ENCODE measurements around the gene KRT85.

The KRT85 gene

GRCh38 chr12:52403561-52403960, 36.3 kb upstream of the KRT85 start:
- Histone ChIP-seq H3K4me3 (ENCODE audit: low read length) (no peak overlapping the region), H3K27me3 (ENCODE audit: control insufficient read depth, insufficient read depth, low read length) (peaks cover 10% of the 10 kb centered on the region), H3K9ac (ENCODE audit: low read length) (no peak overlapping the region), H3K4me1 (ENCODE audit: control insufficient read depth, insufficient read depth, low read length) (no peaks in the 10 kb centered on the region), H3K9me3 (ENCODE audit: control insufficient read depth, low read length) (no peaks in the 10 kb centered on the region), H3K36me3 (ENCODE audit: control insufficient read depth, insufficient read depth, low read length) (no peaks in the 10 kb centered on the region)

GRCh38 chr12:52402873-52403540, 35.7 kb upstream of the KRT85 start:
- Histone ChIP-seq H3K4me1 (ENCODE audit: control insufficient read depth, insufficient read depth, low read length) (no peaks in the 10 kb centered on the region), H3K36me3 (ENCODE audit: control insufficient read depth, insufficient read depth, low read length) (no peaks in the 10 kb centered on the region), H3K27me3 (ENCODE audit: control insufficient read depth, insufficient read depth, low read length) (peaks cover 10% of the 10 kb centered on the region), H3K4me3 (ENCODE audit: low read length) (no peak overlapping the region), H3K9me3 (ENCODE audit: control insufficient read depth, low read length) (no peaks in the 10 kb centered on the region), H3K9ac (ENCODE audit: low read length) (no peak overlapping the region)

GRCh38 chr12:52402377-52402776, 35.1 kb upstream of the KRT85 start:
- H3K4me3 ChIP-seq (ENCODE audit: low read length): no peak overlapping the region
- H3K36me3 ChIP-seq (ENCODE audit: control insufficient read depth, insufficient read depth, low read length): no peaks in the 10 kb centered on the region
- H3K4me1 ChIP-seq (ENCODE audit: control insufficient read depth, insufficient read depth, low read length): no peaks in the 10 kb centered on the region
- no peaks in the 10 kb centered on the region for H3K9me3 ChIP-seq (ENCODE audit: control insufficient read depth, low read length)
- no peak overlapping the region for H3K9ac ChIP-seq (ENCODE audit: low read length)
- peaks cover 7% of the 10 kb centered on the region for H3K27me3 ChIP-seq (ENCODE audit: control insufficient read depth, insufficient read depth, low read length)

- H3K4me1 ChIP-seq (ENCODE audit: control insufficient read depth, insufficient read depth, low read length): no peaks in the 10 kb centered on the region
- H3K36me3 ChIP-seq (ENCODE audit: control insufficient read depth, insufficient read depth, low read length): no peaks in the 10 kb centered on the region
- peaks cover 7% of the 10 kb centered on the region for H3K27me3 ChIP-seq (ENCODE audit: control insufficient read depth, insufficient read depth, low read length)
- no peak overlapping the region for H3K9ac ChIP-seq (ENCODE audit: low read length)
- no peaks in the 10 kb centered on the region for H3K9me3 ChIP-seq (ENCODE audit: control insufficient read depth, low read length)
- no peak overlapping the region for H3K4me3 ChIP-seq (ENCODE audit: low read length)
These were observed 34.6 kb upstream of the KRT85 start for GRCh38 chr12:52401926-52402325.

GRCh38 chr12:52401526-52401925, 34.2 kb upstream of the KRT85 start:
- no peaks in the 10 kb centered on the region for H3K9me3 ChIP-seq (ENCODE audit: control insufficient read depth, low read length)
- no peak overlapping the region for H3K4me3 ChIP-seq (ENCODE audit: low read length)
- no peaks in the 10 kb centered on the region for H3K4me1 ChIP-seq (ENCODE audit: control insufficient read depth, insufficient read depth, low read length)
- peaks cover 7% of the 10 kb centered on the region for H3K27me3 ChIP-seq (ENCODE audit: control insufficient read depth, insufficient read depth, low read length)
- no peak overlapping the region for H3K9ac ChIP-seq (ENCODE audit: low read length)
- H3K36me3 ChIP-seq (ENCODE audit: control insufficient read depth, insufficient read depth, low read length): no peaks in the 10 kb centered on the region

GRCh38 chr12:52400906-52401305, 33.6 kb upstream of the KRT85 start:
- Histone ChIP-seq H3K9me3 (ENCODE audit: control insufficient read depth, low read length) (no peaks in the 10 kb centered on the region), H3K27me3 (ENCODE audit: control insufficient read depth, insufficient read depth, low read length) (peaks cover 7% of the 10 kb centered on the region), H3K4me1 (ENCODE audit: control insufficient read depth, insufficient read depth, low read length) (no peaks in the 10 kb centered on the region), H3K4me3 (ENCODE audit: low read length) (no peak overlapping the region), H3K36me3 (ENCODE audit: control insufficient read depth, insufficient read depth, low read length) (no peaks in the 10 kb centered on the region), H3K9ac (ENCODE audit: low read length) (no peak overlapping the region)

- Histone ChIP-seq H3K9ac (ENCODE audit: low read length) (no peak overlapping the region), H3K4me1 (ENCODE audit: control insufficient read depth, insufficient read depth, low read length) (no peaks in the 10 kb centered on the region), H3K36me3 (ENCODE audit: control insufficient read depth, insufficient read depth, low read length) (no peaks in the 10 kb centered on the region), H3K27me3 (ENCODE audit: control insufficient read depth, insufficient read depth, low read length) (peaks cover 7% of the 10 kb centered on the region), H3K9me3 (ENCODE audit: control insufficient read depth, low read length) (no peaks in the 10 kb centered on the region), H3K4me3 (ENCODE audit: low read length) (no peak overlapping the region)
These were observed 32.5 kb upstream of the KRT85 start for GRCh38 chr12:52399756-52400155.

- Histone ChIP-seq H3K4me1 (ENCODE audit: control insufficient read depth, insufficient read depth, low read length) (peaks cover 6% of the 10 kb centered on the region), H3K27me3 (ENCODE audit: control insufficient read depth, insufficient read depth, low read length) (peaks cover 5% of the 10 kb centered on the region), H3K9ac (ENCODE audit: low read length) (no peak overlapping the region), H3K4me3 (ENCODE audit: low read length) (no peak overlapping the region), H3K36me3 (ENCODE audit: control insufficient read depth, insufficient read depth, low read length) (no peaks in the 10 kb centered on the region), H3K9me3 (ENCODE audit: control insufficient read depth, low read length) (no peaks in the 10 kb centered on the region)
These were observed 30.9 kb upstream of the KRT85 start for GRCh38 chr12:52398176-52398575.

- Histone ChIP-seq H3K9me3 (ENCODE audit: control insufficient read depth, low read length) (no peaks in the 10 kb centered on the region), H3K36me3 (ENCODE audit: control insufficient read depth, insufficient read depth, low read length) (no peaks in the 10 kb centered on the region), H3K4me3 (ENCODE audit: low read length) (no peak overlapping the region), H3K27me3 (ENCODE audit: control insufficient read depth, insufficient read depth, low read length) (peaks cover 4% of the 10 kb centered on the region), H3K4me1 (ENCODE audit: control insufficient read depth, insufficient read depth, low read length) (peaks cover 6% of the 10 kb centered on the region), H3K9ac (ENCODE audit: low read length) (no peak overlapping the region)
These were observed 29.4 kb upstream of the KRT85 start for GRCh38 chr12:52396656-52397055.

GRCh38 chr12:52395761-52396434, 28.6 kb upstream of the KRT85 start:
- Histone ChIP-seq H3K9ac (ENCODE audit: low read length) (no peak overlapping the region), H3K4me3 (ENCODE audit: low read length) (no peak overlapping the region), H3K36me3 (ENCODE audit: control insufficient read depth, insufficient read depth, low read length) (no peaks in the 10 kb centered on the region), H3K9me3 (ENCODE audit: control insufficient read depth, low read length) (no peaks in the 10 kb centered on the region), H3K27me3 (ENCODE audit: control insufficient read depth, insufficient read depth, low read length) (peaks cover under 1% of the 10 kb centered on the region), H3K4me1 (ENCODE audit: control insufficient read depth, insufficient read depth, low read length) (peaks cover 6% of the 10 kb centered on the region)

GRCh38 chr12:52394836-52395405, 27.6 kb upstream of the KRT85 start:
- Histone ChIP-seq H3K4me3 (ENCODE audit: low read length) (no peak overlapping the region), H3K36me3 (ENCODE audit: control insufficient read depth, insufficient read depth, low read length) (no peaks in the 10 kb centered on the region), H3K9me3 (ENCODE audit: control insufficient read depth, low read length) (no peaks in the 10 kb centered on the region), H3K4me1 (ENCODE audit: control insufficient read depth, insufficient read depth, low read length) (peaks cover 6% of the 10 kb centered on the region), H3K9ac (ENCODE audit: low read length) (no peak overlapping the region), H3K27me3 (ENCODE audit: control insufficient read depth, insufficient read depth, low read length) (no peaks in the 10 kb centered on the region)

- peaks cover 6% of the 10 kb centered on the region for H3K4me1 ChIP-seq (ENCODE audit: control insufficient read depth, insufficient read depth, low read length)
- H3K4me3 ChIP-seq (ENCODE audit: low read length): no peak overlapping the region
- H3K9me3 ChIP-seq (ENCODE audit: control insufficient read depth, low read length): no peaks in the 10 kb centered on the region
- H3K36me3 ChIP-seq (ENCODE audit: control insufficient read depth, insufficient read depth, low read length): no peaks in the 10 kb centered on the region
- no peaks in the 10 kb centered on the region for H3K27me3 ChIP-seq (ENCODE audit: control insufficient read depth, insufficient read depth, low read length)
- no peak overlapping the region for H3K9ac ChIP-seq (ENCODE audit: low read length)
These were observed 25.3 kb upstream of the KRT85 start for GRCh38 chr12:52392465-52393007.

All from mucosa of stomach (tissue), 1 donor.